ENCODE data around the gene DAND5. TPM values are rescaled to one million over a fixed set of nuclear protein-coding genes. Genes with fewer than 3 reads are reported as not detected.
"Not testable (repeated sequence)": the region's sequence is repeated elsewhere in the genome, so short reads cannot be mapped to it uniquely, and the experiment has no call there.

The DAND5 gene
- total RNA-seq, 1 experiment from 2014 or later, result 0.21 TPM

- Mint-ChIP-seq H3K27me3 (ENCODE audit: unreplicated experiment) (no peaks in the 10 kb centered on the region), H3K36me3 (ENCODE audit: insufficient read depth, unreplicated experiment) (peaks cover 12% of the 10 kb centered on the region), H3K4me1 (ENCODE audit: low read depth, unreplicated experiment) (no peaks in the 10 kb centered on the region), H3K4me3 (ENCODE audit: low read depth, unreplicated experiment) (no peak overlapping the region), H3K27ac (ENCODE audit: unreplicated experiment) (no peak overlapping the region), H3K9me3 (ENCODE audit: low read depth, unreplicated experiment) (no peaks in the 10 kb centered on the region)
- intact Hi-C loops (cut with micrococcal nuclease; ENCODE audit: unreplicated experiment), result loop anchor here (10.0 kb wide), 1 partner anchor 292 kb away; no protein-coding TSS in a partner anchor
- CTCF ChIA-PET, result interaction anchor here (0.6 kb wide), 1 partner anchor 88 kb away, joined by 3 read pairs; no protein-coding TSS in a partner anchor
- BruUV-seq (replicated peaks), result no TSS peak
- no peak for DNase-seq
- TF ChIP-seq CTCF (IDR thresholded peaks at IDR 0.05; ENCODE audit: unreplicated experiment), result no peak
These were observed 3.9 kb downstream of the DAND5 start for GRCh38 chr19:12973236-12973635.

GRCh38 chr19:12974301-12975220, 5.2 kb downstream of the DAND5 start:
- no TSS peak for BruUV-seq (replicated peaks)
- Mint-ChIP-seq H3K9me3 (ENCODE audit: low read depth, unreplicated experiment) (no peaks in the 10 kb centered on the region), H3K36me3 (ENCODE audit: insufficient read depth, unreplicated experiment) (peaks cover 12% of the 10 kb centered on the region), H3K4me1 (ENCODE audit: low read depth, unreplicated experiment) (no peaks in the 10 kb centered on the region), H3K27me3 (ENCODE audit: unreplicated experiment) (no peaks in the 10 kb centered on the region), H3K27ac (ENCODE audit: unreplicated experiment) (no peak overlapping the region), H3K4me3 (ENCODE audit: low read depth, unreplicated experiment) (no peak overlapping the region)
- no peak for TF ChIP-seq CTCF (IDR thresholded peaks at IDR 0.05; ENCODE audit: unreplicated experiment)
- intact Hi-C loops (cut with micrococcal nuclease; ENCODE audit: unreplicated experiment), result loop anchor here (5.0 to 10.0 kb wide), 2 partner anchors 118 to 290 kb away; no protein-coding TSS in a partner anchor
- CTCF ChIA-PET, result interaction anchor here (0.7 to 1.7 kb wide), 2 partner anchors 9 to 573 kb away, joined by 4 read pairs; no protein-coding TSS in a partner anchor
- no peak for DNase-seq

GRCh38 chr19:12975221-12975741, 5.9 kb downstream of the DAND5 start:
- CTCF ChIA-PET, result interaction anchor here (1.7 kb wide), 1 partner anchor 10 kb away, joined by 4 read pairs; no protein-coding TSS in a partner anchor
- Mint-ChIP-seq H3K4me1 (ENCODE audit: low read depth, unreplicated experiment) (no peaks in the 10 kb centered on the region), H3K27ac (ENCODE audit: unreplicated experiment) (no peak overlapping the region), H3K36me3 (ENCODE audit: insufficient read depth, unreplicated experiment) (peaks cover 12% of the 10 kb centered on the region), H3K9me3 (ENCODE audit: low read depth, unreplicated experiment) (no peaks in the 10 kb centered on the region), H3K27me3 (ENCODE audit: unreplicated experiment) (no peaks in the 10 kb centered on the region), H3K4me3 (ENCODE audit: low read depth, unreplicated experiment) (no peak overlapping the region)
- BruUV-seq (replicated peaks), result no TSS peak
- intact Hi-C loops (cut with micrococcal nuclease; ENCODE audit: unreplicated experiment), result loop anchor here (5.0 to 10.0 kb wide), 2 partner anchors 117 to 290 kb away; no protein-coding TSS in a partner anchor
- no peak for DNase-seq
- no peak for TF ChIP-seq CTCF (IDR thresholded peaks at IDR 0.05; ENCODE audit: unreplicated experiment)

- intact Hi-C loops (cut with micrococcal nuclease; ENCODE audit: unreplicated experiment), result loop anchor here (5.0 to 10.0 kb wide), 2 partner anchors 116 to 289 kb away; no protein-coding TSS in a partner anchor
- H3K36me3 Mint-ChIP-seq (ENCODE audit: insufficient read depth, unreplicated experiment), result peaks cover 12% of the 10 kb centered on the region
- H3K27me3 Mint-ChIP-seq (ENCODE audit: unreplicated experiment); BruUV-seq (replicated peaks); H3K4me3 Mint-ChIP-seq (ENCODE audit: low read depth, unreplicated experiment); DNase-seq; H3K4me1 Mint-ChIP-seq (ENCODE audit: low read depth, unreplicated experiment); H3K9me3 Mint-ChIP-seq (ENCODE audit: low read depth, unreplicated experiment); H3K27ac Mint-ChIP-seq (ENCODE audit: unreplicated experiment): not testable (repeated sequence)
- CTCF ChIA-PET, result interaction anchor here (2.7 kb wide), 1 partner anchor 119 kb away, joined by 35 read pairs; no protein-coding TSS in a partner anchor
These were observed 6.7 kb downstream of the DAND5 start for GRCh38 chr19:12976109-12976508.

Data from Calu3 (cell line).